Measurements from ENCODE around the gene RNF26. TPM values are rescaled to one million over a fixed set of nuclear protein-coding genes. Genes with fewer than 3 reads are reported as not detected.

Gene RNF26
- total and polyA plus RNA-seq, 10 of the 15 experiments (the other 5 are each of a cell fraction or from before 2014, with no cell fraction given): 2.8 to 54.5 (median 17.7) TPM

GRCh38 chr11:119288219-119288618 is 46.1 kb upstream of the RNF26 start:
- no TSS peak for BruUV-seq (replicated peaks)
- H3K4me2 ChIP-seq (ENCODE audit: control insufficient read depth, insufficient read depth): no peak overlapping the region
- FAIRE-seq (no peak), ATAC-seq (no peak), DNase-seq (ENCODE audit: low read depth, low spot score) (no peak)
- no peaks in the 10 kb centered on the region for H3K4me1 ChIP-seq (ENCODE audit: control insufficient read depth, insufficient read depth, low read length)
- RAD21 ChIA-PET (ENCODE audit: unreplicated experiment): no interaction called here
- CTCF ChIA-PET: interaction anchor here (0.9 to 1.4 kb wide), 3 partner anchors 9 to 33 kb away, joined by 3 read pairs; no protein-coding TSS in a partner anchor
- intact Hi-C loops (cut with micrococcal nuclease; ENCODE audit: unreplicated experiment) (no loop called here), in situ Hi-C loops (cut with MboI) (no loop called here)
- no peak overlapping the region for H2AFZ ChIP-seq (ENCODE audit: control insufficient read depth, low read depth, low read length)
- H3K27me3 ChIP-seq (replicated peaks in 1 of 2; ENCODE audit: control insufficient read depth in 2 of 2, insufficient read depth in 2 of 2, low read length in 1 of 2): no peaks in the 10 kb centered on the region
- WGBS (ENCODE audit: insufficient coverage, insufficient replicate concordance, low lambda C conversion rate, missing lambda C conversion rate): 98% methylated on average over 3 of the region's 3 CpGs
- no peak overlapping the region for H3K4me3 ChIP-seq
- SMC1A ChIA-PET (ENCODE audit: uncharacterized antibody, unreplicated experiment): interaction anchor here (0.7 to 1.3 kb wide), 3 partner anchors 20 to 84 kb away, joined by 3 read pairs; partner anchors contain the start of gene RNF26
- H3K27ac ChIP-seq (ENCODE audit: control insufficient read depth, insufficient read depth): no peak overlapping the region
- H3K9ac ChIP-seq (ENCODE audit: control insufficient read depth, insufficient read depth, low read length): no peak overlapping the region
- no peaks in the 10 kb centered on the region for H3K79me2 ChIP-seq (ENCODE audit: control insufficient read depth, insufficient read depth, low read length)
- POLR2A ChIA-PET: interaction anchor here (1.0 kb wide), 1 partner anchor 35 kb away, joined by 3 read pairs; no protein-coding TSS in a partner anchor
- peaks cover 3% of the 10 kb centered on the region; the same call in 2 of the 3 replicates for H3K9me3 ChIP-seq (replicated peaks; ENCODE audit: control insufficient read depth, insufficient read depth, low read length)
- H3K36me3 ChIP-seq (ENCODE audit: control insufficient read depth in 2 of 2, insufficient read depth in 2 of 2, low read length in 1 of 2): peaks cover 13 to 39% of the 10 kb centered on the region in 2 experiments
- H4K20me1 ChIP-seq (ENCODE audit: control insufficient read depth, insufficient read depth): no peaks in the 10 kb centered on the region
- no peak for TF ChIP-seq ATF2 (IDR thresholded peaks at IDR 0.05; ENCODE audit: low read length)
- TF ChIP-seq BCL3 (IDR thresholded peaks at IDR 0.05; ENCODE audit: borderline replicate concordance, insufficient read depth, low read depth, low read length, poor library complexity, severe bottlenecking): no peak
- TF ChIP-seq ZNF217 (IDR thresholded peaks at IDR 0.05): no peak
- no peak for TF ChIP-seq EP300 (IDR thresholded peaks at IDR 0.05; ENCODE audit: borderline replicate concordance in 1 of 2, control insufficient read depth in 1 of 2, low read depth in 2 of 2, low read length in 2 of 2)
- no peak for TF ChIP-seq JUND (IDR thresholded peaks at IDR 0.05; ENCODE audit: low read depth, low read length)
- no peak for TF ChIP-seq MYC (IDR thresholded peaks at IDR 0.05; ENCODE audit: insufficient read depth, insufficient read length, insufficient replicate concordance, low read length, severe bottlenecking)
- no peak for TF ChIP-seq ZNF592 (IDR thresholded peaks at IDR 0.05)
- no peak for TF ChIP-seq HDAC2 (IDR thresholded peaks at IDR 0.05)
- TF ChIP-seq TBL1XR1 (IDR thresholded peaks at IDR 0.05; ENCODE audit: low read depth, low read length): no peak
- no peak for TF ChIP-seq TARDBP (IDR thresholded peaks at IDR 0.05; ENCODE audit: borderline replicate concordance)
- TF ChIP-seq FOXM1 (IDR thresholded peaks at IDR 0.05; ENCODE audit: low read depth, low read length): no peak
- no peak for TF ChIP-seq POLR2AphosphoS5 (IDR thresholded peaks at IDR 0.05; ENCODE audit: low read length)
- TF ChIP-seq ZBTB11 (CRISPR knock-in tag; IDR thresholded peaks at IDR 0.05): no peak
- TF ChIP-seq ZZZ3 (IDR thresholded peaks at IDR 0.05; ENCODE audit: control insufficient read depth, insufficient read length, low read depth): no peak
